HepG2 (cell line): ENCODE measurements around the gene KAZN. TPM values are rescaled to one million over a fixed set of nuclear protein-coding genes. Genes with fewer than 3 reads are reported as not detected.

Source experiments
- ATAC-seq: fragments of 200-7000 bp; cut with Tn5 transposase; 3 replicates; pipeline ENCODE4 v1.9.1; 2020; ENCODE audit warnings: mild to moderate bottlenecking, moderate library complexity
- BruUV-seq: library from RNA; stranded (reverse); fragments of 400-500 nt; replicated peaks from 2 replicates; lab custom pipeline; 2021; lab: Mats Ljungman, UMichigan
- CTCF ChIA-PET: fragments of 300-600 bp; formaldehyde crosslinking; extraction: SDS; loops from one replicate; lab custom pipeline; 2021; ENCODE audit warnings: low total read pairs, inconsistent platforms, low intra/inter-chr PET ratio; lab: Yijun Ruan, JAX
- POLR2A ChIA-PET: fragments of 350-600 bp; sonication (Branson Sonifier 250); formaldehyde crosslinking; loops from one replicate; lab custom pipeline; 2020; ENCODE audit warnings: antibody characterized with exemption, inconsistent platforms; lab: Yijun Ruan, JAX
- DNase-seq: peaks from one replicate; pipeline ENCODE4 v3.0.0-alpha.2; 2015; ENCODE audit warnings: low spot score
- FAIRE-seq: peaks from 3 replicates; lab custom pipeline; 2011; peaks lifted over from hg19 to GRCh38; lab: Jason Lieb, UNC
- H2AFZ ChIP-seq: one replicate; pipeline ENCODE4 v1.6.1; 2011; ENCODE audit warnings: low read length, inconsistent platforms
- H3K27ac ChIP-seq: fragments of 300-600 bp; 3 replicates; pipeline ENCODE4 v1.8.0; 2011; ENCODE audit warnings: mixed run types, mild to moderate bottlenecking, mixed read lengths, low read length, inconsistent platforms; ENCODE audit not compliant: insufficient read depth; ENCODE audit errors: extremely low read length
- H3K27me3 ChIP-seq, 2 experiments: fragments of 200-600 bp in 1 of 2; 2 replicates in 1 of 2; 3 replicates in 1 of 2; pipeline versions ENCODE4 v1.6.0 to v1.8.0; 2011; ENCODE audit warnings: low read length in 2 of 2, mild to moderate bottlenecking in 2 of 2, moderate library complexity in 2 of 2, inconsistent platforms in 1 of 2; ENCODE audit not compliant: insufficient read depth in 2 of 2, control insufficient read depth in 1 of 2
- H3K36me3 ChIP-seq, 2 experiments: fragments of 200-600 bp in 1 of 2; replicated peaks in 1 of 2; 2 replicates in 1 of 2; 3 replicates in 1 of 2; pipeline versions ENCODE4 v1.5.1 to v1.8.0; 2011; ENCODE audit warnings: low read length in 2 of 2, inconsistent platforms in 1 of 2; ENCODE audit not compliant: insufficient read depth in 2 of 2, control insufficient read depth in 1 of 2
- H3K4me1 ChIP-seq: 2 replicates; pipeline ENCODE4 v1.5.1; 2012; ENCODE audit warnings: low read length, inconsistent platforms; ENCODE audit not compliant: insufficient read depth
- H3K4me2 ChIP-seq: 2 replicates; pipeline ENCODE4 v1.6.0; 2011; ENCODE audit warnings: low read depth, low read length, inconsistent platforms
- H3K4me3 ChIP-seq, 3 experiments: fragments of 200-600 bp in 1 of 3; sonication (generic), shearing (Covaris generic) in 1 of 3; replicated peaks in 1 of 3; 2 replicates each; pipeline ENCODE4 v1.5.1; 2011 to 2016; ENCODE audit warnings: low read length in 3 of 3, inconsistent platforms in 2 of 3, low read depth in 2 of 3, mild to moderate bottlenecking in 2 of 3, control low read depth in 1 of 3, mixed read lengths in 1 of 3; ENCODE audit not compliant: insufficient read depth in 1 of 3
- H3K79me2 ChIP-seq: one replicate; pipeline ENCODE4 v1.6.1; 2011; ENCODE audit warnings: low read length, inconsistent platforms; ENCODE audit not compliant: insufficient read depth
- H3K9ac ChIP-seq: 2 replicates; pipeline ENCODE4 v1.6.0; 2011; ENCODE audit warnings: mild to moderate bottlenecking, low read depth, low read length, inconsistent platforms; ENCODE audit not compliant: insufficient read depth
- H3K9me3 ChIP-seq: 2 replicates; pipeline ENCODE4 v1.5.1; 2012; ENCODE audit warnings: mild to moderate bottlenecking, low read length
- H4K20me1 ChIP-seq: 2 replicates; pipeline ENCODE4 v1.6.0; 2011; ENCODE audit warnings: inconsistent platforms, mild to moderate bottlenecking, low read length, moderate library complexity; ENCODE audit not compliant: insufficient read depth
- PHF21A ChIP-seq: sonication (generic); formaldehyde crosslinking; IDR thresholded peaks from 2 replicates; pipeline ENCODE4 v1.5.0; 2020; ENCODE audit warnings: mild to moderate bottlenecking, missing genetic modification reagents
- SNAI1 ChIP-seq: sonication (generic); formaldehyde crosslinking; IDR thresholded peaks from 2 replicates; pipeline ENCODE4 v1.5.0; 2020; ENCODE audit warnings: mild to moderate bottlenecking, missing genetic modification reagents, borderline replicate concordance
- ZBTB20 ChIP-seq: sonication (generic); formaldehyde crosslinking; IDR thresholded peaks from 2 replicates; pipeline ENCODE4 v1.8.1; 2023; ENCODE audit warnings: missing genetic modification reagents, low read depth, mild to moderate bottlenecking, borderline replicate concordance
- ZFP82 ChIP-seq: sonication (generic); formaldehyde crosslinking; IDR thresholded peaks from 2 replicates; pipeline ENCODE4 v1.5.1; 2020; ENCODE audit warnings: mild to moderate bottlenecking, missing genetic modification reagents, borderline replicate concordance
- ZNF143 ChIP-seq: sonication (generic); formaldehyde crosslinking; IDR thresholded peaks from 2 replicates; pipeline ENCODE4 v1.4.0; 2020; ENCODE audit warnings: missing genetic modification reagents
- ZNF180 ChIP-seq: sonication (generic); formaldehyde crosslinking; IDR thresholded peaks from 2 replicates; pipeline ENCODE4 v1.4.0; 2020; ENCODE audit warnings: low read depth, missing genetic modification reagents, borderline replicate concordance
- ZNF33A ChIP-seq: sonication (generic); formaldehyde crosslinking; IDR thresholded peaks from 2 replicates; pipeline ENCODE4 v1.5.1; 2020; ENCODE audit warnings: missing genetic modification reagents, mild to moderate bottlenecking, moderate library complexity, borderline replicate concordance
- ZNF350 ChIP-seq: sonication (generic); formaldehyde crosslinking; IDR thresholded peaks from 2 replicates; pipeline ENCODE4 v1.4.0; 2020; ENCODE audit warnings: mild to moderate bottlenecking, low read depth, missing genetic modification reagents, borderline replicate concordance
- WGBS: methylation state at CpG from one replicate; pipeline ENCODE4 v1.1.6; 2017; ENCODE audit warnings: low lambda C conversion rate; 5-methylcytosine and 5-hydroxymethylcytosine counted together
- in situ Hi-C: cut with HindIII; loops from 2 replicates; pipeline ENCODE4 v1.10.0; 2017; ENCODE audit warnings: low pct_unique_long_range_greater_than_20kb; ENCODE audit not compliant: extremely low pct_ligation_motif_present
- intact Hi-C: fragments of 100-400 bp; cut with micrococcal nuclease; formaldehyde crosslinking; loops from one replicate; pipeline ENCODE4 v1.10.0; 2022; ENCODE audit not compliant: unreplicated experiment
- polyA plus RNA-seq, 8 experiments: library from polyadenylated mRNA; depleted of rRNA in 3 of 8; stranded (reverse) in 7 of 8; unstranded in 1 of 8; fragments of >200 nt; fragmentation: Illumina TruSeq in 4 of 8; extraction: Trizol in 4 of 8; gene quantifications; 2 replicates each; pipeline versions ENCODE4 v1.2.1 to v1.2.3, GENCODE V29; 2011 to 2016; ENCODE audit warnings: low read depth in 4 of 8, missing spikeins in 1 of 8, mixed read lengths in 1 of 8; ENCODE audit not compliant: insufficient read depth in 1 of 8
- total RNA-seq, 5 experiments: library from RNA; depleted of rRNA; stranded (reverse); fragments of >200 nt; fragmentation: Illumina TruSeq; extraction: Trizol; gene quantifications; 2 replicates each; pipeline ENCODE4 v1.2.3, GENCODE V29; 2016; ENCODE audit warnings: low read depth in 1 of 5
- TF ChIP-seq, protein P1 (sequence below): sonication (generic); formaldehyde crosslinking; IDR thresholded peaks from 2 replicates; pipeline ENCODE4 v1.5.0; 2020; ENCODE audit warnings: missing genetic modification reagents, mild to moderate bottlenecking, borderline replicate concordance
- TF ChIP-seq, protein P2 (sequence below): sonication (generic); formaldehyde crosslinking; IDR thresholded peaks from 2 replicates; pipeline ENCODE4 v1.5.1; 2020; ENCODE audit warnings: missing genetic modification reagents, mild to moderate bottlenecking, borderline replicate concordance

The KAZN gene
- total and polyA plus RNA-seq, 2 of the 13 experiments (the other 11 are each of a cell fraction or from before 2014, with no cell fraction given), result 10.4 to 13.5 TPM

GRCh38 chr1:14705824-14706223 is 107.3 kb downstream of the KAZN start:
- H4K20me1 ChIP-seq, result no peaks in the 10 kb centered on the region
- H3K4me3 ChIP-seq, result no peak overlapping the region
- ATAC-seq (no peak), FAIRE-seq (no peak), DNase-seq (no peak)
- no peak overlapping the region for H3K9ac ChIP-seq
- H3K27me3 ChIP-seq, result peaks cover 0 to 20% of the 10 kb centered on the region in 2 experiments; a peak in 2 of 5 replicates
- H2AFZ ChIP-seq, result no peak overlapping the region
- H3K4me1 ChIP-seq, result no peaks in the 10 kb centered on the region
- in situ Hi-C loops, result no loop called here
- H3K27ac ChIP-seq, result no peak overlapping the region
- intact Hi-C loops, result no loop called here
- no peaks in the 10 kb centered on the region for H3K9me3 ChIP-seq
- H3K79me2 ChIP-seq, result no peaks in the 10 kb centered on the region
- H3K36me3 ChIP-seq, result no peaks in the 10 kb centered on the region
- ChIA-PET POLR2A (no interaction called here), CTCF (no interaction called here)
- WGBS, result 19% methylated on average over 5 of the region's 5 CpGs
- BruUV-seq, result no TSS peak
- H3K4me2 ChIP-seq, result no peak overlapping the region
- TF ChIP-seq, protein P1, sequence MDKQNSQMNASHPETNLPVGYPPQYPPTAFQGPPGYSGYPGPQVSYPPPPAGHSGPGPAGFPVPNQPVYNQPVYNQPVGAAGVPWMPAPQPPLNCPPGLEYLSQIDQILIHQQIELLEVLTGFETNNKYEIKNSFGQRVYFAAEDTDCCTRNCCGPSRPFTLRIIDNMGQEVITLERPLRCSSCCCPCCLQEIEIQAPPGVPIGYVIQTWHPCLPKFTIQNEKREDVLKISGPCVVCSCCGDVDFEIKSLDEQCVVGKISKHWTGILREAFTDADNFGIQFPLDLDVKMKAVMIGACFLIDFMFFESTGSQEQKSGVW, result no peak
- TF ChIP-seq ZBTB20 (CRISPR knock-in tag) (no peak), PHF21A (CRISPR knock-in tag) (no peak), ZNF33A (CRISPR knock-in tag) (no peak), ZNF350 (CRISPR knock-in tag) (no peak), ZFP82 (no peak), SNAI1 (CRISPR knock-in tag) (no peak), ZNF180 (no peak), ZNF143 (CRISPR knock-in tag) (no peak)
- TF ChIP-seq, protein P2, sequence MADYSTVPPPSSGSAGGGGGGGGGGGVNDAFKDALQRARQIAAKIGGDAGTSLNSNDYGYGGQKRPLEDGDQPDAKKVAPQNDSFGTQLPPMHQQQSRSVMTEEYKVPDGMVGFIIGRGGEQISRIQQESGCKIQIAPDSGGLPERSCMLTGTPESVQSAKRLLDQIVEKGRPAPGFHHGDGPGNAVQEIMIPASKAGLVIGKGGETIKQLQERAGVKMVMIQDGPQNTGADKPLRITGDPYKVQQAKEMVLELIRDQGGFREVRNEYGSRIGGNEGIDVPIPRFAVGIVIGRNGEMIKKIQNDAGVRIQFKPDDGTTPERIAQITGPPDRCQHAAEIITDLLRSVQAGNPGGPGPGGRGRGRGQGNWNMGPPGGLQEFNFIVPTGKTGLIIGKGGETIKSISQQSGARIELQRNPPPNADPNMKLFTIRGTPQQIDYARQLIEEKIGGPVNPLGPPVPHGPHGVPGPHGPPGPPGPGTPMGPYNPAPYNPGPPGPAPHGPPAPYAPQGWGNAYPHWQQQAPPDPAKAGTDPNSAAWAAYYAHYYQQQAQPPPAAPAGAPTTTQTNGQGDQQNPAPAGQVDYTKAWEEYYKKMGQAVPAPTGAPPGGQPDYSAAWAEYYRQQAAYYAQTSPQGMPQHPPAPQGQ (CRISPR knock-in tag), result no peak
